Measurements from ENCODE around the gene GTF2A1L.

DNA sequence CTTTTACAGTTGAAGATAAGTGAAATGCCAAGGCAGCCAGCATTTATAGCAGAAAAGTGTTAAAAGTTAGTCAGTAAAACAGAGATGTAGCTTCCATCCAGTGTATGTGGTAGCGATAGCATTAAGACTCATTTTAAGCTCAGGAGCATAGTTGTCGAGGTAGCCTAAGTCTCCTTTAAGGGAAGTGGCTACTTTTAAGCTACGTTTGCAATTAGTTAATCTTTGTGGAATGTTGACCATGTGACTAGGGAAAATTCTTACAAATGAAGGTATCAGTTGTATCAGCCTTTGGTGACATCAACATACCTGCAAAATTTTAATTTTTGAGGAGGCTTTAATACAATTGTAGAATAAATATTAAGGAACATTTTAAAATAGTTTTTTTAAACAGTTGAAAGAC is 76.0 kb downstream of the GTF2A1L start:
- TF ChIP-seq EZH2 (IDR thresholded peaks at IDR 0.05; ENCODE audit: borderline replicate concordance) = no peak
- TF ChIP-seq, protein P1, sequence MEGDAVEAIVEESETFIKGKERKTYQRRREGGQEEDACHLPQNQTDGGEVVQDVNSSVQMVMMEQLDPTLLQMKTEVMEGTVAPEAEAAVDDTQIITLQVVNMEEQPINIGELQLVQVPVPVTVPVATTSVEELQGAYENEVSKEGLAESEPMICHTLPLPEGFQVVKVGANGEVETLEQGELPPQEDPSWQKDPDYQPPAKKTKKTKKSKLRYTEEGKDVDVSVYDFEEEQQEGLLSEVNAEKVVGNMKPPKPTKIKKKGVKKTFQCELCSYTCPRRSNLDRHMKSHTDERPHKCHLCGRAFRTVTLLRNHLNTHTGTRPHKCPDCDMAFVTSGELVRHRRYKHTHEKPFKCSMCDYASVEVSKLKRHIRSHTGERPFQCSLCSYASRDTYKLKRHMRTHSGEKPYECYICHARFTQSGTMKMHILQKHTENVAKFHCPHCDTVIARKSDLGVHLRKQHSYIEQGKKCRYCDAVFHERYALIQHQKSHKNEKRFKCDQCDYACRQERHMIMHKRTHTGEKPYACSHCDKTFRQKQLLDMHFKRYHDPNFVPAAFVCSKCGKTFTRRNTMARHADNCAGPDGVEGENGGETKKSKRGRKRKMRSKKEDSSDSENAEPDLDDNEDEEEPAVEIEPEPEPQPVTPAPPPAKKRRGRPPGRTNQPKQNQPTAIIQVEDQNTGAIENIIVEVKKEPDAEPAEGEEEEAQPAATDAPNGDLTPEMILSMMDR (IDR thresholded peaks at IDR 0.05; ENCODE audit: poor library complexity) = no peak
